GM18951 (cell line): ENCODE data around the gene SDK1.

ENCODE experiments used
- POLR2A ChIP-seq: IDR thresholded peaks from 4 replicates; pipeline ENCODE4 v1.6.1; 2011; ENCODE audit warnings: mild to moderate bottlenecking; ENCODE audit not compliant: insufficient read length, insufficient read depth; ENCODE audit errors: extremely low read depth
- in situ Hi-C: fragments of 300-500 bp; cut with MboI; formaldehyde crosslinking; loops from one replicate; pipeline ENCODE4 v1.12.0; 2022; ENCODE audit warnings: low sequenced_read_pairs, mixed read lengths, inconsistent platforms; ENCODE audit not compliant: unreplicated experiment

The SDK1 gene

GRCh38 chr7:3975371-3975770 is 674.3 kb downstream of the SDK1 start:
- no peak for TF ChIP-seq POLR2A
- in situ Hi-C loops = no loop called here

- no peak for TF ChIP-seq POLR2A
- in situ Hi-C loops = no loop called here
Observed at GRCh38 chr7:3977391-3977790, 676.3 kb downstream of the SDK1 start.

- in situ Hi-C loops = no loop called here
- no peak for TF ChIP-seq POLR2A
Observed at GRCh38 chr7:3978839-3979238, 677.8 kb downstream of the SDK1 start.

- no peak for TF ChIP-seq POLR2A
- in situ Hi-C loops = no loop called here
Observed at GRCh38 chr7:3979611-3980299, 678.7 kb downstream of the SDK1 start.

- TF ChIP-seq POLR2A = no peak
- in situ Hi-C loops = no loop called here
Observed at GRCh38 chr7:3980300-3980643, 679.2 kb downstream of the SDK1 start.

- in situ Hi-C loops = no loop called here
- no peak for TF ChIP-seq POLR2A
Observed at GRCh38 chr7:3981281-3981680, 680.2 kb downstream of the SDK1 start.

GRCh38 chr7:3984456-3984855 is 683.4 kb downstream of the SDK1 start:
- in situ Hi-C loops = no loop called here
- no peak for TF ChIP-seq POLR2A

- TF ChIP-seq POLR2A = no peak
- in situ Hi-C loops = no loop called here
Observed at GRCh38 chr7:3986927-3987326, 685.9 kb downstream of the SDK1 start.

GRCh38 chr7:3987426-3987927 is 686.4 kb downstream of the SDK1 start:
- in situ Hi-C loops = no loop called here
- no peak for TF ChIP-seq POLR2A

- TF ChIP-seq POLR2A = no peak
- in situ Hi-C loops = no loop called here
Observed at GRCh38 chr7:3989723-3990122, 688.7 kb downstream of the SDK1 start.

GRCh38 chr7:3991731-3992231 is 690.7 kb downstream of the SDK1 start:
- no peak for TF ChIP-seq POLR2A
- in situ Hi-C loops = no loop called here

GRCh38 chr7:3992841-3993240 is 691.8 kb downstream of the SDK1 start:
- no peak for TF ChIP-seq POLR2A
- in situ Hi-C loops = no loop called here

- in situ Hi-C loops = no loop called here
- no peak for TF ChIP-seq POLR2A
Observed at GRCh38 chr7:3994764-3995163, 693.7 kb downstream of the SDK1 start.

- in situ Hi-C loops = no loop called here
Observed at GRCh38 chr7:3995187-3995586, 694.1 kb downstream of the SDK1 start.

GRCh38 chr7:3998060-3998459 is 697.0 kb downstream of the SDK1 start:
- TF ChIP-seq POLR2A = no peak
- in situ Hi-C loops = no loop called here

More at GRCh38 chr7:3995187-3995586, 694.1 kb downstream of the SDK1 start:
- no peak for TF ChIP-seq POLR2A

- no peak for TF ChIP-seq POLR2A
- in situ Hi-C loops = no loop called here
Observed at GRCh38 chr7:4000139-4000538, 699.1 kb downstream of the SDK1 start.
